Measurements from ENCODE around the gene CLEC11A.
"Not testable (repeated sequence)": the region's sequence is repeated elsewhere in the genome, so short reads cannot be mapped to it uniquely, and the experiment has no call there.

Gene CLEC11A

GRCh38 chr19:50763521-50763920 lies 40.4 kb downstream of the CLEC11A start:
- not testable (repeated sequence) for DNase-seq

GRCh38 chr19:50764409-50764808 lies 41.2 kb downstream of the CLEC11A start:
- DNase-seq = no peak

GRCh38 chr19:50766746-50767145 lies 43.6 kb downstream of the CLEC11A start:
- not testable (repeated sequence) for DNase-seq

GRCh38 chr19:50767263-50767662 lies 44.1 kb downstream of the CLEC11A start:
- not testable (repeated sequence) for DNase-seq

GRCh38 chr19:50768277-50768676 lies 45.1 kb downstream of the CLEC11A start:
- peak in 1 of 2 donors; percentile 9 for DNase-seq

- DNase-seq = not testable (repeated sequence)
Observed at GRCh38 chr19:50770164-50770563, 47.0 kb downstream of the CLEC11A start, which contains the start of gene GPR32. Gene GPR32, plus strand, starts transcription at chr19:50770464. Its CDS starts 137 bp downstream, at chr19:50770601.

GRCh38 chr19:50770888-50771287 lies 47.7 kb downstream of the CLEC11A start:
- no peak for DNase-seq

GRCh38 chr19:50772476-50772875 lies 49.3 kb downstream of the CLEC11A start:
- DNase-seq = no peak

GRCh38 chr19:50772912-50773311 lies 49.7 kb downstream of the CLEC11A start:
- not testable (repeated sequence) for DNase-seq

- DNase-seq = not testable (repeated sequence)
Observed at GRCh38 chr19:50773454-50773853, 50.3 kb downstream of the CLEC11A start.

Data from bone marrow (tissue), 2 donors.